Measurements from ENCODE around the gene ZNF506.
"Not testable (repeated sequence)": the region's sequence is repeated elsewhere in the genome, so short reads cannot be mapped to it uniquely, and the experiment has no call there.

The ZNF506 gene

GRCh38 chr19:19777692-19778091, 43.9 kb downstream of the ZNF506 start:
- DNase-seq = no peak

GRCh38 chr19:19776206-19777008, 45.1 kb downstream of the ZNF506 start:
- peak; percentile 92 for DNase-seq

GRCh38 chr19:19775891-19776205, 45.7 kb downstream of the ZNF506 start:
- DNase-seq = no peak

- no peak for DNase-seq
Measured at GRCh38 chr19:19774354-19775033, 47.1 kb downstream of the ZNF506 start.

- not testable (repeated sequence) for DNase-seq
Measured at GRCh38 chr19:19771963-19772362, 49.6 kb downstream of the ZNF506 start.

- DNase-seq = not testable (repeated sequence)
Measured at GRCh38 chr19:19769971-19770370, 51.6 kb downstream of the ZNF506 start.

GRCh38 chr19:19758164-19758563, 63.4 kb downstream of the ZNF506 start:
- DNase-seq = no peak

GRCh38 chr19:19752760-19753403, 68.7 kb downstream of the ZNF506 start:
- DNase-seq = no peak

GRCh38 chr19:19751846-19752245, 69.7 kb downstream of the ZNF506 start:
- DNase-seq = no peak

- DNase-seq = no peak
Measured at GRCh38 chr19:19750842-19751790, 70.4 kb downstream of the ZNF506 start.

- DNase-seq = no peak
Measured at GRCh38 chr19:19749908-19750841, 71.4 kb downstream of the ZNF506 start.

- DNase-seq = no peak
Measured at GRCh38 chr19:19749117-19749907, 72.2 kb downstream of the ZNF506 start.

- no peak for DNase-seq
Measured at GRCh38 chr19:19748249-19748938, 73.2 kb downstream of the ZNF506 start.

- DNase-seq = no peak
Measured at GRCh38 chr19:19747357-19748220, 74.0 kb downstream of the ZNF506 start.

- no peak for DNase-seq
Measured at GRCh38 chr19:19746286-19747213, 75.0 kb downstream of the ZNF506 start.

GRCh38 chr19:19745496-19746285, 75.9 kb downstream of the ZNF506 start:
- no peak for DNase-seq

- no peak for DNase-seq
Measured at GRCh38 chr19:19744641-19745040, 76.9 kb downstream of the ZNF506 start.
